ENCODE results near the gene DGCR2.
"Not testable (repeated sequence)": the region's sequence is repeated elsewhere in the genome, so short reads cannot be mapped to it uniquely, and the experiment has no call there.

The DGCR2 gene

GRCh38 chr22:19058713-19059451, 63.3 kb downstream of the DGCR2 start:
- no peak for DNase-seq

- DNase-seq: no peak
Measured at GRCh38 chr22:19057999-19058491, 64.2 kb downstream of the DGCR2 start.

- DNase-seq: no peak
Measured at GRCh38 chr22:19057539-19057938, 64.7 kb downstream of the DGCR2 start.

GRCh38 chr22:19056951-19057401, 65.2 kb downstream of the DGCR2 start:
- no peak for DNase-seq

GRCh38 chr22:19055801-19056200, 66.4 kb downstream of the DGCR2 start:
- DNase-seq: no peak

- DNase-seq: no peak
Measured at GRCh38 chr22:19052941-19053541, 69.2 kb downstream of the DGCR2 start.

GRCh38 chr22:19051381-19052072, 70.7 kb downstream of the DGCR2 start:
- no peak for DNase-seq

- not testable (repeated sequence) for DNase-seq
Measured at GRCh38 chr22:19050847-19051246, 71.4 kb downstream of the DGCR2 start.

- no peak for DNase-seq
Measured at GRCh38 chr22:19050117-19050516, 72.1 kb downstream of the DGCR2 start.

GRCh38 chr22:19048531-19048930, 73.7 kb downstream of the DGCR2 start:
- no peak for DNase-seq

GRCh38 chr22:19047993-19048392, 74.2 kb downstream of the DGCR2 start:
- DNase-seq: no peak

GRCh38 chr22:19046719-19047609, 75.2 kb downstream of the DGCR2 start:
- DNase-seq: no peak

GRCh38 chr22:19046287-19046686, 75.9 kb downstream of the DGCR2 start:
- no peak for DNase-seq

- DNase-seq: no peak
Measured at GRCh38 chr22:19045094-19045493, 77.1 kb downstream of the DGCR2 start.

- no peak for DNase-seq
Measured at GRCh38 chr22:19044381-19044780, 77.8 kb downstream of the DGCR2 start.

- peak; percentile 66 for DNase-seq
Measured at GRCh38 chr22:19043121-19044085, 78.8 kb downstream of the DGCR2 start.

GRCh38 chr22:19042285-19043120, 79.7 kb downstream of the DGCR2 start:
- no peak for DNase-seq

GRCh38 chr22:19041704-19042074, 80.5 kb downstream of the DGCR2 start:
- DNase-seq: no peak

- no peak for DNase-seq
Measured at GRCh38 chr22:19040888-19041703, 81.1 kb downstream of the DGCR2 start.
